ENCODE measurements around the gene NRG3.

DNA sequence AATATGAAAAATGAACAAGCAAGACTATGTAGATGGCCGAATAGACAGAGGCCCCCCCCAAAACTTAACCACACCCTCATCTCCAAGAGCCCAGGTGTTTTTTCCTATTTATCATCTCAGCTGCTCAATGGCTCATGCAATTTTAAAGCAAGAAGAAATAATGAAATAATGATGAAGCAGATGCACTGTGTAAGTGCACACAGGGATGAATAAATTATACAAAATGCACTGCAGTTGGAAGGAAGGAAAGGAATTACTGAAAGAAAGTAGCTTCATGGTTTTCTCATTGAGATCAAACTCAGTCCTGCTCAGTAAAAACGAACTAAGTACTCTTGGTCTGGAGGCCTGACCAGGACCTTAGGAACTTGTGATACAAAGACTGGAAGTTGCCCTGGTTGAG is 810.1 kb downstream of the NRG3 start:
- TF ChIP-seq, protein P1, sequence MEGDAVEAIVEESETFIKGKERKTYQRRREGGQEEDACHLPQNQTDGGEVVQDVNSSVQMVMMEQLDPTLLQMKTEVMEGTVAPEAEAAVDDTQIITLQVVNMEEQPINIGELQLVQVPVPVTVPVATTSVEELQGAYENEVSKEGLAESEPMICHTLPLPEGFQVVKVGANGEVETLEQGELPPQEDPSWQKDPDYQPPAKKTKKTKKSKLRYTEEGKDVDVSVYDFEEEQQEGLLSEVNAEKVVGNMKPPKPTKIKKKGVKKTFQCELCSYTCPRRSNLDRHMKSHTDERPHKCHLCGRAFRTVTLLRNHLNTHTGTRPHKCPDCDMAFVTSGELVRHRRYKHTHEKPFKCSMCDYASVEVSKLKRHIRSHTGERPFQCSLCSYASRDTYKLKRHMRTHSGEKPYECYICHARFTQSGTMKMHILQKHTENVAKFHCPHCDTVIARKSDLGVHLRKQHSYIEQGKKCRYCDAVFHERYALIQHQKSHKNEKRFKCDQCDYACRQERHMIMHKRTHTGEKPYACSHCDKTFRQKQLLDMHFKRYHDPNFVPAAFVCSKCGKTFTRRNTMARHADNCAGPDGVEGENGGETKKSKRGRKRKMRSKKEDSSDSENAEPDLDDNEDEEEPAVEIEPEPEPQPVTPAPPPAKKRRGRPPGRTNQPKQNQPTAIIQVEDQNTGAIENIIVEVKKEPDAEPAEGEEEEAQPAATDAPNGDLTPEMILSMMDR (IDR thresholded peaks at IDR 0.05; ENCODE audit: insufficient read depth, low read length) = no peak
- no peak for TF ChIP-seq POLR2AphosphoS5 (IDR thresholded peaks at IDR 0.05; ENCODE audit: low read depth)
